Measurements from ENCODE around the gene ZDHHC14. TPM values are rescaled to one million over a fixed set of nuclear protein-coding genes. Genes with fewer than 3 reads are reported as not detected.

Gene ZDHHC14
- total RNA-seq, 3 donors from 2014 or later, result 9.1 to 10.5 (median 10.0) TPM

GRCh38 chr6:157600807-157601206 is 219.8 kb downstream of the ZDHHC14 start:
- Histone ChIP-seq H3K4me3 (no peak overlapping the region), H3K4me1 (ENCODE audit: low read depth) (peaks cover 8% of the 10 kb centered on the region), H3K36me3 (ENCODE audit: low read depth) (no peaks in the 10 kb centered on the region), H3K9me3 (no peaks in the 10 kb centered on the region)
- TF ChIP-seq, protein P1, sequence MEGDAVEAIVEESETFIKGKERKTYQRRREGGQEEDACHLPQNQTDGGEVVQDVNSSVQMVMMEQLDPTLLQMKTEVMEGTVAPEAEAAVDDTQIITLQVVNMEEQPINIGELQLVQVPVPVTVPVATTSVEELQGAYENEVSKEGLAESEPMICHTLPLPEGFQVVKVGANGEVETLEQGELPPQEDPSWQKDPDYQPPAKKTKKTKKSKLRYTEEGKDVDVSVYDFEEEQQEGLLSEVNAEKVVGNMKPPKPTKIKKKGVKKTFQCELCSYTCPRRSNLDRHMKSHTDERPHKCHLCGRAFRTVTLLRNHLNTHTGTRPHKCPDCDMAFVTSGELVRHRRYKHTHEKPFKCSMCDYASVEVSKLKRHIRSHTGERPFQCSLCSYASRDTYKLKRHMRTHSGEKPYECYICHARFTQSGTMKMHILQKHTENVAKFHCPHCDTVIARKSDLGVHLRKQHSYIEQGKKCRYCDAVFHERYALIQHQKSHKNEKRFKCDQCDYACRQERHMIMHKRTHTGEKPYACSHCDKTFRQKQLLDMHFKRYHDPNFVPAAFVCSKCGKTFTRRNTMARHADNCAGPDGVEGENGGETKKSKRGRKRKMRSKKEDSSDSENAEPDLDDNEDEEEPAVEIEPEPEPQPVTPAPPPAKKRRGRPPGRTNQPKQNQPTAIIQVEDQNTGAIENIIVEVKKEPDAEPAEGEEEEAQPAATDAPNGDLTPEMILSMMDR (IDR thresholded peaks at IDR 0.05), result no peak
- intact Hi-C loops (cut with DNase I, micrococcal nuclease), result no loop called here
- DNase-seq, result no peak
- ATAC-seq, result no peak

DNA sequence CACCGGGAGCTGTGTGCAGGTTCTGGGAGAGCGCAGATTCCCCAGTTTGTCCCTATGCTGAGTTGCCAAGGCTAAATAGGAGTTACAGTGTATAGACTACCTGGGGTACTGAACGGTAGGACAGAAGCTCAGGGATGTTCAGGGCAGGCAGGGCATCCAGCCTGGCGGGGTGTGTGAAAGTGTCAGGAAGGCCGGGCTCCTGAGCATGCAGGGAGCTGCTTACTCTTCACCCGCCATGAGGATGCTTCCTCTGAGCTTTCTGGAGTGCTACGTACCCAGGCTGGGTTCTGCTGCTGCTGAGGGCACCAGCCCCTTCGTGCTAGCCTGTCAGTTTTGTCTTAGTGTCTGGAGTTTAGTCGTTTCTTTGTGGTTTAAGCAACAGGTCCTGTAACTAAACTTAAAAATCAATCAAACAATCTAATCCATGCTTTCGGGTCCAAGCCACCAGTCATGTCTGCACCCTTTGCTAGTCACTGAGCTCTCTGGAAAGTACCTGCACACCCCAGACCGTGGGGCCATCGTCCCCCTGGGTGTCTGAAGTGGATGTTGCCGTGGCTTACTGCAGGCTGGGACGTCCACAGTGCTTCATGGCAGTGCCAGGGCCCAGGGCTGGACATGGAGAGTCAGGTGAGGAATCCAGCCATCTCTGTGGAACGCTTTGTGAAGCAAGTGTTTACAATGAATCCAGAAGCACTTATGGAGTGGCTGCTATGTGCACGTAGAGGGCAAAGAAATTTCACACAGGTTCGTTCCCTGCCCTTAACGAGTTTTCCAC is 221.7 kb downstream of the ZDHHC14 start:
- intact Hi-C loops (cut with DNase I, micrococcal nuclease), result no loop called here

GRCh38 chr6:157603314-157603940 is 222.4 kb downstream of the ZDHHC14 start:
- Histone ChIP-seq H3K4me1 (ENCODE audit: low read depth) (no peaks in the 10 kb centered on the region), H3K36me3 (ENCODE audit: low read depth) (no peaks in the 10 kb centered on the region), H3K9me3 (no peaks in the 10 kb centered on the region), H3K4me3 (no peak overlapping the region)
- TF ChIP-seq, protein P1 (IDR thresholded peaks at IDR 0.05), result no peak
- intact Hi-C loops (cut with DNase I, micrococcal nuclease), result no loop called here
- DNase-seq, result no peak
- no peak for ATAC-seq

More for the DNA sequence above, 221.7 kb downstream of the ZDHHC14 start:
- no peaks in the 10 kb centered on the region for H3K36me3 ChIP-seq (ENCODE audit: low read depth)
- H3K4me3 ChIP-seq, result no peak overlapping the region
- DNase-seq (no peak), ATAC-seq (no peak)
- H3K4me1 ChIP-seq (ENCODE audit: low read depth), result peaks cover 1% of the 10 kb centered on the region
- no peaks in the 10 kb centered on the region for H3K9me3 ChIP-seq
- TF ChIP-seq, protein P1 (IDR thresholded peaks at IDR 0.05), result no peak

DNA sequence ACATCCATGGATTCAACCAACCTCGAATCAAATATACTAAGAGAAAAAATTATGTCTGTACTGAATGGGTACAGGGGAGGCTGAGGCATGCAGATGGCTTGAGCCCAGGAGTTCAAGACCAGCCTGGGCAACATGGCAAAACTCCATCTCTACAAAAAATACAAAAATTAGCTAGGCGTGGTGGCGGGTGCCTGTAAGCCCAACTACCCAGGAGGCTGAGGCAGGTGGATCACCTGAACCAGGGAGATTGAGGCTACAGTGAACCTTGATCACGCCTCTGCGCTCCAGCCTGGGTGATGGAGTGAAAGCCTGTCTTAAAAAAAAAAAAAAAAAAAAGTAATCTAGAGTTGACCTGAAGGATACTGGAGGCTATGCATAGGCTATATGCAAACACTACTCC is 223.0 kb downstream of the ZDHHC14 start:
- TF ChIP-seq, protein P1 (IDR thresholded peaks at IDR 0.05), result no peak
- ATAC-seq (no peak), DNase-seq (no peak)
- intact Hi-C loops (cut with DNase I, micrococcal nuclease), result no loop called here
- Histone ChIP-seq H3K9me3 (no peaks in the 10 kb centered on the region), H3K36me3 (ENCODE audit: low read depth) (no peaks in the 10 kb centered on the region), H3K4me3 (no peak overlapping the region), H3K4me1 (ENCODE audit: low read depth) (no peaks in the 10 kb centered on the region)

DNA sequence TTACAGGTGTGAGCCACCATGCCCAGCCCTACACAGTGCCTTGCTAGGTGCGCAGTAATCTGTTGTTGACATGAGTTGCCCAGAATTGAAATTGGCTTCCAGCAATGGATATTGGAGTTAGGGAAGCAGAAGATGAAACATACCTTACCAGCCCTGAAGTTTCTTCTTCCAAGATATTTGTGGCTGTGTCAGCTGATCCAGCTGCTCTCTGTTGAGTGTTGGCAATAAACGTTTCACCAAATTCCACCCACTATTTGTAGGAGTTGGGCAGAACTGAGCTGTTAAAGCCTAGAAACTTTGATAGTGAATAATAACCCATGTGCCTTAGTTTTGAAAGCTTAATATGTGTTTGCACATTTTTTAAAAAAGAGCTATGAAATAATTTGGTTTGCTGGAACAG is 223.8 kb downstream of the ZDHHC14 start:
- ATAC-seq, result no peak
- Histone ChIP-seq H3K4me1 (ENCODE audit: low read depth) (no peaks in the 10 kb centered on the region), H3K36me3 (ENCODE audit: low read depth) (no peaks in the 10 kb centered on the region), H3K4me3 (no peak overlapping the region), H3K9me3 (no peaks in the 10 kb centered on the region)
- intact Hi-C loops (cut with DNase I, micrococcal nuclease), result no loop called here
- TF ChIP-seq, protein P1 (IDR thresholded peaks at IDR 0.05), result no peak
- no peak for DNase-seq
